CD4-positive, alpha-beta T cell treated with Interleukin-12 subunit alpha and Interleukin-12 subunit beta, for 1 hour (primary cell): Measurements from ENCODE around the gene PRH2.

Experiments
- DNase-seq: peaks from one replicate; pipeline ENCODE4 v3.0.0-alpha.2; 2020

PRH2 gene

DNA sequence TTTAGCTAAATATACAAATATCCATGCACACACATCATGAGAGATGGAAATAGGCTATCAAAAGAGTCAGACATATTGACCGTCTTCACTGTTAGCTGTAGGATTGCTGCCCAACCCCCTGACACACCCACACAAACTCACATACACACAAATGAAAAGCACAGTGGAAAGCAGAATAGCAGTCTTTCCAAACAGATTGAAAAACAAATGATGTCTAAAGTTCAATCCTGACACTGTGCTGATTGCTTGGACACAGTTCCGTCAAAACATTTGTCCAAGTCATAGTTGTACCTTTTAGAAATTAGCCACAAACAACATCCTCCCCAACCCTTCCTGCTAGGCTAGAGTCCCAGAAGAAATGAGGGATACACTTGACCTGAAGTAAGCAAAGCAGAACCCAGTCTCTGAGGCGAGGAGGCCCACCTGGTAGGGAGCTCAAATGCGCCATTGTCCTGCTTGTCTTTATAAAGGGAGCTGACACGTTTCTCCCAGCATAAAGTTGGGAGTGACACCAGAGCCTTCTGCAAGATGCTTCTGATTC is at the start of gene PRH2:
PRH2 (plus strand) TSS at position 491 of the 541 bp plus-strand sequence; CDS start at position 529, 38 bp downstream.
- DNase-seq, result no peak

DNA sequence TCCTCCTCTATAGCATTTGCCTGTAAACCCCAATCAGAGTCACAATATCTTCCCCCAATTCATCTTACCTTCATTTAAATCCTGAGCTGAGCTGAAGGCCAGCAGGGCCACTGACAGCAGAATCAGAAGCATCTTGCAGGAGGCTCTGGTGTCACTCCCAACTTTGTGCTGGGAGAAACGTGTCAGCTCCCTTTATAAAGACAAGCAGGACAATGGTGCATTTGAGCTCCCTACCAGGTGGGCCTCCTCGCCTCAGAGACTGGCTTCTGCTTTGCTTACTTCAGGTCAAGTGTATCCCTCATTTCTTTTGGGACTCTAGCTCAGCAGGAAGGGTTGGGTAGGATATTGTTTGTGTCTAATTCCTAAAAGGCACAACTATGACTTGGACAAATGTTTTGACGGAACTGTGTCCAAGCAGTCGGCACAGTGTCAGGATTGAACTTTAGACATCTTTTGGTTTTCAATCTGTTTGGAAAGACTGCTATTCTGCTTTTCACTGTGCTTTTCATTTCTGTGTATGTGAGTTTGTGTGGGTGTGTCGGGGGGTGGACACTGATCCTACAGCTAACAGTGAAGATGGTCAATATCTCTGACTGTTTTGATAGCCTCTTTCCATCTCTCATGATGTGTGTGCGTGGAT is 44.8 kb upstream of the PRH2 start, which contains the start of gene PRH1:
PRH1 (minus strand) TSS at position 170 of the 640 bp plus-strand sequence; CDS start at position 132, 38 bp downstream.
- no peak for DNase-seq

DNA sequence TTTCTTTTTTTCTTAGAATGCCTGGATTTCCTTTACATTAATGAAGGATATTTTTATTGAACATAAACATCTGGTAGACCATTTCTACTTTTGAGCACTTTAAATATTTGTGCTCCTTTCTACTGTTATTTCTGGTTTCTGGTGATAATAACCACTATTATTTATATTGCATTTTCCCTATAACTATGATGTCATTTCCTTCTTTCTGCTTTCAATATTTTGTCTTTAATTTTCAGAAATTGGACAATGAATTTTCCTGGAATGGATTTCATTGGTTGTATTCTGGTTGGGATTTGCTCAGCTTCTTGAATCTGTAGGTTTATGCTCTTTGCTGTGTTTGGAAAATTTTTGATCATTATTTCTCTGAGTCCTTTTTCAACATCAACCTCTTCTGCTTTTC is 39.8 kb upstream of the PRH2 start:
- DNase-seq, result no peak

DNA sequence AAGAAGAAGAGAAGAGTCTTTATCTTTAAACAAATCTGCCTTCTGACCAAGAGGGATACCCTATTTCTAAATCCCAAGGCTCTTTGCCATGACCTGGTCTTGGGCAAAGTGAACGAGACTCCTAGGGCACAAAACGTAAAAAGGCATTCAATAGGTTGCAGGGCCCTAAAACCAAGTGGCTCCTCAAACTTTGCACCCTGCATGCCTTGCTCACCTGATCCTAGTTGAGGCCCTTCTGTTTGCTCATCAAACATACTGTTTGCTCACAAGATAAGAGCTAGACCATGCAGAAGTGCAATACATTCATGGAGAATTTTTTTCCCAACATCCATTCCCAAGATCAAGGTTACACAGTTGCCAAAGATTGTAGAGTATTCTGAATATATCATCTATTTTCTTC is 37.1 kb upstream of the PRH2 start:
- DNase-seq, result no peak

DNA sequence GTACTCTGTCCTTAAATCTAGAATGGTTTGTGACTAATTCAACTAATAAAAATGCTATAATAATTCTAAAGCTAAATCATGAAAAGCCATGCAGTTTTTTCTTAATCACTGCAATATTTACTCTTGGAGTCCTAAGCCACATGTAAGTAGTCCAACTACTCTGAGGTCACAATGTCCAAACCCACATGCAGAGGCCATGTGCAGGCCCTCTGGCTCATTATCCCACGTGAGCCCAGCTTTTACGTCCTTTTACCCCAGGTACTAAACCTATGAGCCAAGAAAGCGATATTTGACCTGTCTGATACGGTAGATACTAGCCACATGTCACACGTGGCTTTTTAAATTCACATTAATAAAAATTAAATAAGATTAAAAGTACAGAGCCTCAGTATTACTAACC is 32.2 kb upstream of the PRH2 start:
- no peak for DNase-seq

DNA sequence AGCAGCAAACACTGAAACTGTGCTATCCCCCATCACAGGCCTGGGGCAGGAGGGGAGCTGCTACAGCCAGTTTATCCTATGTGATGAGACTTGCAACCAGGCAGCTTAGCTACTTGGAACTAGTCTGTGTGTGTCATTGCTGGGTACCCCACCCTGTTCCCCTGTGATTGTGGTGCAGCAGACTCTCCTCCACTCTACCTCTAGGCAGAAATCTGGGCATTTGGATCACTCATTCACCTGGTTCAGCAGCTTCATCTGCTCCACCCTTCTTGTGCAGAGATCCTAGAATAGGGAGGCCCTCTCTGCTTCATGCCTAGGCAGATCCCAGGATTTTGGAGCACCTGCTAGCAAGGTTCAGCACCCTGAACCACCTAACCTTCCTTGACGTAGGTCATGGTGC is 28.5 kb upstream of the PRH2 start:
- DNase-seq, result no peak

DNA sequence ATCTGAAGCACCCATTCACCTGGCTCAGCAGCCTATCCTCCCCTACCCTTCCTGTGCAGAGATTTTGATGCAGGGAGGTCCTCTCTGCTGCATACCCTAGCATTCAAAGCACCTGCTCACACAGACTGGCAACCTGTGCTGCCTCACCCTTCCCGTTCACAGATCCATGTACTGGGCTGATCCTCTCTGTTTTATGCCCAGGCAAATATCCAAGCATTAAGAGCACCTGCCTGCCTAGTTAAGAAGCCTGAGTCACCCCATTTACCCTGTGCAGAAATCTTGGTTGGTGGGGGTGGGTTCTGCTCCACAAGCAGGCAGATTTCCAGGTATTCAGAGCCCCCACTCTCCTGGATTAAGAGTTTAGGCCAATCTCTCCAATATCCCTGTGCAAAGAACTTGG is 28.1 kb upstream of the PRH2 start:
- no peak for DNase-seq

DNA sequence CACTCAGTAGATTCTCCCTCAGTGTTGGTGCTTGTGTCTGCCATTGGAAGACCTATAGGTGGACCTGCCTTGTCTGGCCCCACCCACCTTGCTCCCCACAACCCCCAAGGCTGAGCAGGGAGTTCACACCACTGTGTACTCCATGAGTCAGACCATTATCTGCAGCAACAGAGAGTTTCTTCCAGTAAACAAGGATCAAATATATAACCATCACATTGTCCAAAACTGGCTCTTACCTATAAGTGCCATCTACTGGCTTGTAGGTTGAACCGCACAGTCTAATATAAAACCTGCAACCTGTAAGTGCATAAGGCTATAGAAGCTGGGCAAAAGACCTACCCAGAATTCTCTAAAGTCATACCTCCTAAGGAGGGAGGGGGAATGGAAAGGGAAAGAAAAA is 27.6 kb upstream of the PRH2 start:
- DNase-seq, result no peak

DNA sequence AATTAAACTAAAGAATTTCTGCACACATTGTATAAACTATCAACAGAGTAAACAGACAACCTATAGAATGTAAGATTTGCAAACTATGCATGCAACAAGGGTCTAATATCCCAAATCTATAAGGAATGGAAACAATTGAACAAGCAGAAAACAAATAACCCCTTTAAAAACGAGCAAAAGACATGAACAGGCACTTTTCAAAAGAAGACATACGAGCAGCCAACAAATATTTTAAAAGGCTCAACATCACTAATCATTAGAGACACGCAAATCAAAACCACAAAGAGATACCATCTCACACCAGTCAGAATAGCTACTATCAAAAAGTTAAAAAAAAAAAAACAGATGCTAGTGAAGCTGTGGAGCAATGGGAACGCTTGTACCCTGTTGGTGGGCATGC is 24.4 kb upstream of the PRH2 start:
- no peak for DNase-seq

DNA sequence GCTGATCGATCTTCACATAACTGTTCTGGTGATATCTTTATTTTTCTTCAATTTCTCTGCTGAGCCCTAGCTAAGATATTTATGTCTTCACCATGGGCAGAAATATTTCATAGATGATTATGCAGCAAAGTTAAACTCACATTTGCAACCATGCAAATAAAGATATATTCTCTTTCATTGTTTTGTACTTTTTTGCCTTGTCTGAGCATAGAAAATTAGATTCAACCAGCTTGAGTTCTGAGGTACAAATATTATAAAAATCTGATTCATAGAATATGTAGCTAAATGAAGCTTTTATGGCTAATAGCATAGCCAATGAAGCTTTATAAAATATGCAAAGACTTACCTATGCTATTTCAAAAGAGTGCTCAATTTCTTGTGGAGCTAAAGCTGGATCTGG is 19.6 kb upstream of the PRH2 start, which contains the start of gene TAS2R13:
TAS2R13 (minus strand) TSS at position 101 of the 400 bp plus-strand sequence. CDS start 264 bp downstream, outside the sequence.
- DNase-seq, result no peak

DNA sequence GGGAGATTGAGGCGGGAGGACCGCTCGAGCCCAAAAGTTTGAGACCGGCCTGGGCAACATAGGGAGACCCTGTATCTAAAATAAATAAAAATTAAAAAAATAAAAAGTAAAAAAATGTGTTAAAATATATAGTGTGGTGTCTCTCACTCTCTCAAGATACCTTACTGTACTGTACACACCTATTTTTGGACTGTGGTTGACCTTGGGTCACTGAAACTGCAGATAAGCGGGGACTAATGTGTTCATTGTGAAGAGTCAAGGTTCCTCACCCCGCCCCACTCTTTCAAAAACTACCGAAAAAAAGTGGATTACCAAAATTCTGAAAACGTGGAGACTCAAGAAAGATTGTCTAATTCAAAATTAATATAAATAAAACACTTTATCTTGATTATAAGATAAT is 18.7 kb upstream of the PRH2 start:
- DNase-seq, result no peak

DNA sequence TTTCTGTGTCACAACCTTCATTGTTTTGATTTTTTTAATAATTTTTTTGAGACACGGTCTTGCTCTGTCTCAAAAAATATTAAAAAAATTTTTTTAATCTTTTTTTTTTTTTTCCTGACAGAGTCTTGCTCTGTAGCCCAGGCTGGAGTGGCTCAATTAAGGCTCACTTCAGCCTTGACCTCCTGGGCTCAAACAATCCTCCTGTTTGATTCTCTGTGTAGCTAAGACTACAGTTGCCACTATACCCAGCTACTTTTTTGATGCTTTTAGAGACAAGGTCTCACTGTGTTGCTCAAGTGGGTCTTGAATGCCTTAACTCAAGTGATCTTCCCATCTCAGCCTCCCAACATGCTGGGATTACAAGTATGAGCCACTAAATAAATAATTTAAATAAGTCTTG is 9.2 kb upstream of the PRH2 start:
- DNase-seq, result no peak

DNA sequence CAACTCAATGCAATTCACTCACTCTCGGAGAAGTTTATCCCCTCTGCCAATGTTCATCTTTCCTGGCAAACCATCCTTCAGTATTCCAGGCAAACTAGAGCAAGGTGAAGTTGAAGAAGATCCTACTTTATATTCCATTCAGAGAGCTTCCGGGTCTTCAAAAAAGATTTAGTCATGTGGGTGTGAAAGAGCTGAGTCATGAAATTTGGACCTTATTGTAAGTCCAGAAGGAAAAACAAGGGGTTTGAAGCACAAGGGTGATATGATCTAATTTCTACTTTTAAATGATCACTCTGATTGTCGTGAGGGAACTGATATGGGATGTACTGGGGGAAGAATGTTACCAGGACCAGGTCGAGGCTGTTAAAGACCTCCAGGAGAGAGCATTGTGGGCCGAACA is 2.8 kb upstream of the PRH2 start:
- DNase-seq, result no peak

DNA sequence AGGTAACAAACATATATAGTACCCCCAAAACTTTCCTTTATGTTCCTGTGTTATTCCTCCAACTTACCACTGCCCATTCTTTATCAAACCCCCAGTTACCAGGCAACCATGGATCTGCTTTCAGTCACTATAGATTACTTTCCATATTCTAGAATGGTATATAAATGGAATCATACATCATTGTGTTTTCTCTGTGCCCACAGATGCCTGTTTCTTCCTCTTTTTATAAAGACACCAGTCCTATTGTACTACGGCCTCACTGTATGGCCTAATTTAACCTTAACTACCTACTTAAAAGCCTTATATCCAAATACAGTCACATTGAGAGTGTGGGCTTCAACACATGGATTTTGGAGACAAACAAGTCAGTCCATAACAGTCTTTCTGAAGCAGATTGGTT is 7.5 kb downstream of the PRH2 start:
- DNase-seq, result no peak

DNA sequence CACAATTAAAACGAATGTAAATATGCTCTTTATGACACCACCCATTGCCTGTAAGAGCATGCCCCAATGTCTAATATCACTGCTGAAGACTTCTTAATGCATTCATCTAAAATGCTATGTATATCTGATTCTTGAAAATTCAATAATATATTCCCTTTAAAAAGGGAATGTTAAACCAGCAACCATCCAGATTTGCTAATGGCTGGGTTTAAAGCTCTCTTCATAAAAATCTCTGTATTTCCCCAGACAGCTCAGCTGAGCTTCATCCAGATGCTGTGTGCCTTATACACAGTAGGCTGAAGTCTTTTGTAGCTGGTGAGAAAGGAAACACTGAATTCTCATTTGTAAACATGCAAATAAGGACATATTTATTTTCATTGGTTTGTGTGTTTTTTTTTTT is 10.1 kb downstream of the PRH2 start, which contains the start of gene TAS2R14:
TAS2R14 (minus strand) TSS at position 101 of the 400 bp plus-strand sequence; CDS start at position 45, 56 bp downstream.
- no peak for DNase-seq

DNA sequence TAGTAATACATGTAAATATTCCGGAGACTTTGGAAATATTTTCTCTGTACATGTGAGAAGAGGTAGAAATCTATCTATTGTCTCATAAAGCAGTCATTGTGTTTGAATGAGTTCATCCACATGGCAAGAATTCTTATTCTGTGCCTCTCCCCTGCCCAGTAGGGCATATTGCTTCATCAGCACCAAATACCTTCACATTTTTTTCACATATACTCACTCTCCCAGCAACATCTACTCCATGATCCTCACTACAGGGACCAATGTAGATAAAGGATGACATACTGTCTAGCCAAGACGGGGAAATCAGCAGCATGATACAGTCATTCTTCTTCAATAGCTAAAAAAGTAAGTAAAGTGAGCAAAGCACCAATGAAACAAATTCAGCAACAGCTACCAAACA is 11.4 kb downstream of the PRH2 start:
- no peak for DNase-seq

DNA sequence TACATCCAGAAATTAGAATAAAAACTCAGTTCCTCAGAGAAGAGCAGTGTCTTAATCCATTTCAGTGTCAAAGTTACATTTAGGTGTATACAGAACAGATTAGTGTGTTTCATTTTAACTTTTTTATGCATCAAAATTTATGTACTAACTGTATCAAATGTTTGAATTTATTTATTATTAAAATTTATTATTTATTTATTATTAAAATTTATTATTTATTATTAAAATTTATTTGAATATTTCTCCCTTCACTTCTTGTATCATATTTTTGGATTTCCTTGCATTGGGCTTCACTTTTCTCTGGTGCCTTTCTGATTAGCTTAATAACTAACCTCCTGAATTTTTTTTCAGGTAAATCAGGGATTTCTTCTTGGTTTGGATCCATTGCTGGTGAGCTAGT is 12.3 kb downstream of the PRH2 start:
- DNase-seq, result no peak

DNA sequence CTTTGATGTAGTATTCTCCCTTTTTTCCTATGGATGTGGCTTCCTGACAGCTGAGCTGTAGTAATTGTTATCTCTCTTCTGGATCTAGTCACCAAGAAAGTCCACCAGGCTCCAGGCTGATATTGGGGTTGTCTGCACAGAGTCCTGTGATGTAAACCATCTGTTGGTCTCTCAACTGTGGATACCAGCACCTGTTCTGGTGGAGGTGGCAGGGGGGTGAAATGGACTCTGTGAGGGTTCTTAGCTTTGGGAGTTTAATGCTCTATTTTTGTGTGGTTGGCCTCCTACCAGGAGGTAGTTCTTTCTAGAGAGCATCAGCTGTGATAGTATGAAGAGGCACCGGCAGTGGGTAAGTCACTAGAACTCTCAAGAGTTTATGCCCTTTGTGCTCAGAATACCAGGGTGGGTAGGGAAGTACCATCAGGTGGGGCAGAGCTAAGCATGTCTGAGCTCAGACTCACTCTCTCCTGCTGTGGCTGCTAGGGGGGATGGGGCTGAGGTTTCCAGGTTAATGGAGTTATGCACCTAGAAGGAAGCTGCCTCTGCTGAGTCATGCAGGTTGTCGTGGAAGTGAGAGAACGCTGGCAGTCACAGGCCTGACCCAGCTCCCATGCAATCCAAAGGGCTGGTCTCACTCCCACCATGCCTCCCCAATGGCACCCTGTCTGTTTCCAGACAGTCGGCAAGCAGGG is 13.0 kb downstream of the PRH2 start:
- no peak for DNase-seq

DNA sequence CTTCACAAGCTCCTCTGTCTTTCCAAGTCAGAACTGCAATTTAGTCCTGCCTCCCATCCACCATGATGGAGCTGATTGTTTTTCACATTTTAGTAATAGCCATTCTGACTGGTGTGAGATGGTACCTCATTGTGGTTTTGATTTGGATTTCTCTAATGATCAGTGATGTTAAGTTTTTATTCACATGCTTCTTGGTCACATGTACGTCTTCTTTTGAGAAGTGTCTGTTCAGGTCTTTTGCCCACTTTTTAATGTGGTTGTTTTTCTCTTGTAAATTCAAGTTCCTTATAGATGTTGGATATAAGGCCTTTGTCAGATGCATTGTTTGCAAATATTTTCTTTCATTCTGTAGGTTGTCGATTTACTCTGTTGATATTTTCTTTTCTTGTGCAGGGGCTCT is 14.1 kb downstream of the PRH2 start:
- DNase-seq, result no peak

DNA sequence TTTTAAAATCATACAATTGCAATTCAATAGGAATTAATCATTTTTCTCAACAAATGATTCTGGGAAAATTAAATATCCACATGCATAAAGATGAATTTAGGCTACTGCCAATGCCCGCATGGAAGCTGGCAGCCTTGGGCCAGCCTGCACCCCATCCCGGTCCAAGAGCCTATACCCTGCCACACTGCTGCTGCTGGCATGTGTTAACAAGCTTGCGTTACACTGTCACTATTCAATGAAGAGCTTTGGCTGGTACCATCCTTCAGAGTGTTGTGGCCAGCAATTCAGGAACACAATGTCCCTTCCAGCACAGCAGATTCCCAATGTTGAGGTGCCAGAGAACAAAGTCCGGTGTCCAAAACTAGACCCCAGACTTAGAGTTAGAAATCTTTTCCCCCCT is 23.6 kb downstream of the PRH2 start:
- no peak for DNase-seq

DNA sequence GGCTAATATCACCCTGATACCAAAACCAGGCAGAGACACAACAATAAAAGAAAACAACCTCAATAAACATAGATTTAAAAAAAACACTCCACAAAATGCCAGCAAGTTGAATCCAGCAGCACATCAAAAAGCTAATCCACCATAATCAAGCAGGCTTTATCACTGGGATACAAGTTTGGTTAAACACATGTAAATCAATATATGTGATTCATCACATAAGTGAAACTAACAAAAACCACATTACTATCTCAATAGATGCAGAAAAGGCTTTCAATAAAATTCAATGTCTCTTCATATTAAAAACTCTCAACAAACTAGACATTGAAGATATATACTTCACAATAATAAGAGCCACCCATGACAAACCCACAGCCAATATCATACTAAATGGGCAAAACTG is 27.0 kb downstream of the PRH2 start:
- DNase-seq, result no peak

DNA sequence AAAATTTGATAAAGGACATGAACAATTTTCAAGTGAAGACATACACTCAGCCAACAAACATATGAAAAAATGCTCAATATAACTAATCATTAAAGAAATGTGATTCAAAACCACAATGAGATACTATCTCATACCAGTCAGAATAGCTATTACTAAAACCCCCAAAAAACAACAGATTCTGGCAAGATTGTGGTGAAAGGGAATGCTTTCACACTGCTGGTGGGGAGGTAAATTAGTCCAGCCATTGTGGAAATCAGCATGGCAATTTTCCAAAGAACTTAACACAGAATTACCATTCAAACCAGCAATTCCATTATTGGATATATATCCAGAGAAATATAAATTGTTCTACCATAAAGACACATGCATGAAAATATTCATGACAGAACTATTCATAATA is 28.7 kb downstream of the PRH2 start:
- no peak for DNase-seq

DNA sequence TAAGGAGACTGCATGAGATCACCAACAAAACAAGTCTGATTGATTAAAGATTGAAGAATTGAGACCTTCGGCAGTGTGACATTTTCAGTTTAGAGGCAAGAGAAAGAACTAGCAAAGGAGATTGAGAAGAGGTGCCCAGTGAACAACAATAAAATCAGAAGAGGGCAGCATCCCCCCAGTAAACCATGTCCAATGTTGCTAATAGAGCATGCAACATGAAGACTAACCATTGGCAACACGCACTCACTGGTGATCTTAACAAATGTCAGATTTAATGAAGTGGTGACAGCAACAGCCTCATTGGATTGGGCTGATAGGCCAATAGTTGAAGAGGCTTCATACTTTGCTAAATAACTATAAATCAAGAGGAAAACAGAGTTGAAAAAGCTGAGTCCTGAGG is 30.8 kb downstream of the PRH2 start:
- DNase-seq, result peak; percentile 20

DNA sequence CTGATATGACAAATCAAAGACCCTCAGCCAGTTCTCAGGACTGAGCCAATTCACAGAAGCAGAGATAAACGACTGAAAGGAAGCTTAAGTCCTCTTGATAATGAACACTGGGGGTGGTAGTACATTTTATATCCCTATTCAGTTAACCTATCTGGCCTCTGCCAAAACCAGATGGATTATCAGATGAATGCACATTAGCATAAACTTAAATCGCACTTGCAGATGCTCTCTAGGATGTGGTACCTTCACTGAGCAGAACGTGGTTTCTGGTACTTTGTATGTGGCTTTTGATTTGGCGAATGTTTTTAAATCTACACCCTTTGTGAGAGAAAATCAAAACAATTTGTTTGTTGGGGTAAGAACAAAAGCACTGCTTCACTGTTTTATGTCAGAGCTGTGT is 31.2 kb downstream of the PRH2 start:
- DNase-seq, result peak; percentile 22
